HG02884 (cell line): ENCODE measurements around the gene ATXN2.
"Not testable (repeated sequence)": the region's sequence is repeated elsewhere in the genome, so short reads cannot be mapped to it uniquely, and the experiment has no call there.

Experiments
- ATAC-seq: cut with Tn5 transposase; IDR thresholded peaks from one replicate; pipeline ENCODE4 v1.9.1; 2021; ENCODE audit warnings: mild to moderate bottlenecking, moderate library complexity; ENCODE audit not compliant: unreplicated experiment

Gene ATXN2

GRCh38 chr12:111507719-111508118 is 91.4 kb downstream of the ATXN2 start:
- ATAC-seq, result not testable (repeated sequence)

GRCh38 chr12:111507258-111507657 is 91.9 kb downstream of the ATXN2 start:
- not testable (repeated sequence) for ATAC-seq

- no peak for ATAC-seq
These were observed 92.9 kb downstream of the ATXN2 start for GRCh38 chr12:111506260-111506659.

- ATAC-seq, result no peak
These were observed 93.5 kb downstream of the ATXN2 start for GRCh38 chr12:111505601-111506036.

GRCh38 chr12:111503116-111503515 is 96.0 kb downstream of the ATXN2 start:
- ATAC-seq, result no peak

GRCh38 chr12:111494676-111495075 is 104.4 kb downstream of the ATXN2 start:
- no peak for ATAC-seq

- ATAC-seq, result not testable (repeated sequence)
These were observed 106.1 kb downstream of the ATXN2 start for GRCh38 chr12:111492979-111493378.

- no peak for ATAC-seq
These were observed 110.3 kb downstream of the ATXN2 start for GRCh38 chr12:111488798-111489197.

GRCh38 chr12:111488271-111488670 is 110.8 kb downstream of the ATXN2 start:
- ATAC-seq, result no peak

- ATAC-seq, result no peak
These were observed 116.7 kb downstream of the ATXN2 start for GRCh38 chr12:111482462-111482861.

GRCh38 chr12:111471236-111471635 is 127.9 kb downstream of the ATXN2 start:
- ATAC-seq, result no peak

- ATAC-seq, result no peak
These were observed 129.7 kb downstream of the ATXN2 start for GRCh38 chr12:111469401-111469800.

GRCh38 chr12:111467857-111468241 is 131.3 kb downstream of the ATXN2 start:
- ATAC-seq, result no peak

- ATAC-seq, result no peak
These were observed 131.8 kb downstream of the ATXN2 start for GRCh38 chr12:111467092-111467856.

- ATAC-seq, result no peak
These were observed 136.8 kb downstream of the ATXN2 start for GRCh38 chr12:111462210-111462769.

- ATAC-seq, result not testable (repeated sequence)
These were observed 139.0 kb downstream of the ATXN2 start for GRCh38 chr12:111460111-111460510.

GRCh38 chr12:111458546-111459172 is 140.5 kb downstream of the ATXN2 start:
- ATAC-seq, result no peak

- ATAC-seq, result no peak
These were observed 141.5 kb downstream of the ATXN2 start for GRCh38 chr12:111457577-111457976.

GRCh38 chr12:111457071-111457470 is 142.0 kb downstream of the ATXN2 start:
- ATAC-seq, result no peak

GRCh38 chr12:111455448-111456320 is 143.4 kb downstream of the ATXN2 start:
- ATAC-seq, result no peak
